ENCODE data around the gene TRIM34. TPM values are rescaled to one million over a fixed set of nuclear protein-coding genes. Genes with fewer than 3 reads are reported as not detected.

Gene TRIM34
- total RNA-seq, 1 donor from 2014 or later, result 13.7 TPM

DNA sequence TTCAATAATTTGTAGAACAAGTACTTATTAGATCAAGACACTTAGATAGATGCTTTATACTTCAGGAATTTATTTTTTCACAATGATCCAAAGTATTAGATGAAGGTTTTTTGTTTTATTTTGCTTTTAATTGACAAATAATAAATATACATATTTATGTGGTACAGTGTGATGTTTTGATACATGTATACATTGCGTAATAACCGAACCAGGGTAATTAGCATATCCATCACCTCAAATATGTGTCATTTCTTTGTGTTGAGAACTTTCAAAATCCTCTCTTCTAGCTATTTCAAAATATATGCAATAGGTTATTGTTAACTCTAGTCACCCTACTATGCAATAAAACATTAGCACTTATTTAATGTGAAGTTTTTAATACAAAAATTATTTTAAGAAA lies 38.7 kb downstream of the TRIM34 start:
- ATAC-seq, result no peak
- H3K9me3 ChIP-seq, result no peaks in the 10 kb centered on the region
- intact Hi-C loops (cut with DNase I), result no loop called here
- no peak for DNase-seq
- no peaks in the 10 kb centered on the region for H3K27me3 ChIP-seq (ENCODE audit: low read depth)
- no peak overlapping the region for H3K27ac ChIP-seq
- H3K4me3 ChIP-seq, result no peak overlapping the region
- peaks cover 5% of the 10 kb centered on the region for H3K4me1 ChIP-seq
- peaks cover 41% of the 10 kb centered on the region for H3K36me3 ChIP-seq
- TF ChIP-seq, protein P1, sequence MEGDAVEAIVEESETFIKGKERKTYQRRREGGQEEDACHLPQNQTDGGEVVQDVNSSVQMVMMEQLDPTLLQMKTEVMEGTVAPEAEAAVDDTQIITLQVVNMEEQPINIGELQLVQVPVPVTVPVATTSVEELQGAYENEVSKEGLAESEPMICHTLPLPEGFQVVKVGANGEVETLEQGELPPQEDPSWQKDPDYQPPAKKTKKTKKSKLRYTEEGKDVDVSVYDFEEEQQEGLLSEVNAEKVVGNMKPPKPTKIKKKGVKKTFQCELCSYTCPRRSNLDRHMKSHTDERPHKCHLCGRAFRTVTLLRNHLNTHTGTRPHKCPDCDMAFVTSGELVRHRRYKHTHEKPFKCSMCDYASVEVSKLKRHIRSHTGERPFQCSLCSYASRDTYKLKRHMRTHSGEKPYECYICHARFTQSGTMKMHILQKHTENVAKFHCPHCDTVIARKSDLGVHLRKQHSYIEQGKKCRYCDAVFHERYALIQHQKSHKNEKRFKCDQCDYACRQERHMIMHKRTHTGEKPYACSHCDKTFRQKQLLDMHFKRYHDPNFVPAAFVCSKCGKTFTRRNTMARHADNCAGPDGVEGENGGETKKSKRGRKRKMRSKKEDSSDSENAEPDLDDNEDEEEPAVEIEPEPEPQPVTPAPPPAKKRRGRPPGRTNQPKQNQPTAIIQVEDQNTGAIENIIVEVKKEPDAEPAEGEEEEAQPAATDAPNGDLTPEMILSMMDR (IDR thresholded peaks at IDR 0.05), result no peak

DNA sequence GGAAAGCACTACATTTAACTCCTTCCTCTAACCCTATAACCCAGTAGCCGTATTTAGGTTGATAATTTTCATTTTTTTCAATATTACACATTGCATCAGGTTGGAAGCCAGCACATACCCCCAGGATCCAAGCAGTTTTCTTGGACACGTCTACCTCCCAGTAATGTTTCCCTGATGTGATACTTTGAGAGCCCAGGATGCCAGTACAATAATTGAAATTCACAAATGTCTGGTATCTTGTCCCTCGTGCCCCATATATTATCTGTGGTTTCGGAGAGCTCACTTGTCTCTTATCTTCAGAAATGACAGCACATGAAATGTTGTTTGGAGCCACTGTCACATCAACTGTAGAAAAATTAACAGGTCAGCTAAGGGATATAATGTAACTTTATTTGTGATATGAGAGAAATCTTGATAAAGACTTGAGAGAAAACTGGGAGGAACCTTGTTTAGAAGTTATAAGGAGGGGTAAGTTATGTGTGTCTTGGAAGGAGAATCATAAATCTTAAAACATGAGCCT lies 40.3 kb downstream of the TRIM34 start:
- Histone ChIP-seq H3K36me3 (peaks cover 57% of the 10 kb centered on the region), H3K27ac (no peak overlapping the region), H3K4me1 (peaks cover 5% of the 10 kb centered on the region), H3K27me3 (ENCODE audit: low read depth) (no peaks in the 10 kb centered on the region), H3K9me3 (no peaks in the 10 kb centered on the region), H3K4me3 (no peak overlapping the region)
- intact Hi-C loops (cut with DNase I), result no loop called here
- DNase-seq, result no peak
- TF ChIP-seq, protein P1 (IDR thresholded peaks at IDR 0.05), result no peak
- ATAC-seq, result no peak

DNA sequence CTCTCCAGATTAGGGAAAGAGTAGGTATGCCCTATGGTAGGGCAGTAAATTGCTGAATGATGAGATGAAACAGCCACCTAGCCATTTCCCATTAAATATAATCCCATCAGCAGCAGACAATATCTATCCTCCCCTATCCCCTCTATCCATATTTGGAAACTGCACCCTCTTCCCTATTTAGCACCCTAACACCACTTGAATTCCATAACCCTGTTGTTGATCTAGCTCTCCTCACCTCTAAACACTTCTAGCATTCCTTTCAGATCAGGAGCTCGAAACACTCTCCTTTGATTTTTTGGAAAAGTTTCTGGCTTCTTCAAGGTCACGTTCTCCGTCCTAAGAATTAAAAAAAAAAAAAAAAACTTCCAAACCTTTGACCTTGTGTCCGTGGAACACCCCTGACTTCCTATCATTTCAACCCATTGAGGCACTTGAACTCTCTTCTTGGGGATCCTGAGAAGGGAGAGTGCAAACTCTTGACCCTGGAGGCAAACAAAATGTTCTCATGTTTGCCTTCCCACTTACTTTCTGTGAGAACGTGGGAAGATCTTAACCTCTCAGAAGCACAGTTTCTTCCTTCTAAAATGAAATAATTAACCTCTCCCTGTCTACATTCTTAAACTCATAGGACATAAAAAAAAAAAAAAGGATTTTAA lies 41.1 kb downstream of the TRIM34 start:
- Histone ChIP-seq H3K36me3 (peaks cover 65% of the 10 kb centered on the region), H3K4me1 (peaks cover 5% of the 10 kb centered on the region), H3K4me3 (no peak overlapping the region), H3K27me3 (ENCODE audit: low read depth) (no peaks in the 10 kb centered on the region), H3K9me3 (no peaks in the 10 kb centered on the region), H3K27ac (no peak overlapping the region)
- peak; percentile 77 to 94 for ATAC-seq
- TF ChIP-seq, protein P1 (IDR thresholded peaks at IDR 0.05), result no peak
- DNase-seq, result no peak
- intact Hi-C loops (cut with DNase I), result no loop called here

DNA sequence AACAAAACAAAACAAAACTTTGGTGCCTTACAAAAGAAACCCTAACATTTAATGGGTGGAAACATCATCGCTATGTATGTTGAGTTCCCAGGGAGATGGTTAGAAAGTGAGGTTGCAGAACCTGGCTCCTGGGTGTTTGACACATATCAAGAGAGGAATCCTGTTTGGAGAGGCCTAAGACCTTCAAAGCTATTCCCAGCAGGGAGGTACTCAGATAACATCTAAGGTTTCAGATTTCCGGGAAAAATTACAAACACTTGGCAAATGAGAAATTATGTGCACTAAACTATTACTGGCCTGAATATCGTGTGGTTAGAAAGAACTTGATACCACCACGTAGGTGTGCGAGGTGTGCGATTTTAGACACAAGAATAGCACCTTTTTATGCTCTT lies 41.6 kb downstream of the TRIM34 start:
- no peaks in the 10 kb centered on the region for H3K27me3 ChIP-seq (ENCODE audit: low read depth)
- no peaks in the 10 kb centered on the region for H3K9me3 ChIP-seq
- H3K27ac ChIP-seq, result no peak overlapping the region
- DNase-seq, result no peak
- peaks cover 70% of the 10 kb centered on the region for H3K36me3 ChIP-seq
- peak; percentile 61 to 75 for ATAC-seq
- H3K4me1 ChIP-seq, result peaks cover 5% of the 10 kb centered on the region
- intact Hi-C loops (cut with DNase I), result no loop called here
- no peak overlapping the region for H3K4me3 ChIP-seq
- TF ChIP-seq, protein P1 (IDR thresholded peaks at IDR 0.05), result no peak

DNA sequence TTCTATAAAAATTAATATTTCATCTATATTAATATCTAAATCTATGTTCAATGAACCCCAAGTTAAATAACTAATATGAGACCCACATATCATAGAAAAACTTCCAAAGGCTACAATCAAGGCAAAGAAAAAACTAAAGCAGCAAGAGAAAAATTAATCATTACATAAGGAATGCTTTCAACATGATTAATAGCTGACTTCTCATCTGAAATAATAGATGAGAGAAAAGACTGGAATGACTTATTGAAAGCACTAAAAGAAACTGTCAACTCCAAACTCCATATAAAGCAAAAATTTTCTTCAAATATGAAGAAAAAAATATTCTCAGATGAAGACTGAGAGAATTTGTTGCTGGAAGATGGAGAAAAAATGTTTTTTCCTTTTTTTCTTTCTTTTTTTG lies 47.0 kb downstream of the TRIM34 start:
- intact Hi-C loops (cut with DNase I), result no loop called here
- H3K4me3 ChIP-seq, result no peak overlapping the region
- H3K27ac ChIP-seq, result no peak overlapping the region
- DNase-seq, result no peak
- H3K36me3 ChIP-seq, result peaks cover 63% of the 10 kb centered on the region
- no peaks in the 10 kb centered on the region for H3K9me3 ChIP-seq
- H3K27me3 ChIP-seq (ENCODE audit: low read depth), result no peaks in the 10 kb centered on the region
- peaks cover 4% of the 10 kb centered on the region for H3K4me1 ChIP-seq
- no peak for ATAC-seq
- TF ChIP-seq, protein P1 (IDR thresholded peaks at IDR 0.05), result no peak

All from lower lobe of right lung (tissue), 2 donors.